ENCODE measurements around the gene HELZ2. TPM values are rescaled to one million over a fixed set of nuclear protein-coding genes. Genes with fewer than 3 reads are reported as not detected.

Gene HELZ2
- total and polyA plus RNA-seq, 2 of the 4 experiments (the other 2 are of a cell fraction) = 4.7 to 10.6 TPM

GRCh38 chr20:63564036-63564810 lies 9.8 kb downstream of the HELZ2 start:
- no peak overlapping the region for H3K27ac ChIP-seq (ENCODE audit: insufficient read depth, low read length)
- no peak for TF ChIP-seq MXI1 (IDR thresholded peaks at IDR 0.05; ENCODE audit: borderline replicate concordance, low read depth, low read length)
- TF ChIP-seq MAFK (IDR thresholded peaks at IDR 0.05; ENCODE audit: low read depth, low read length) = no peak
- H3K9me1 ChIP-seq (ENCODE audit: insufficient read depth, low read length) = no peaks in the 10 kb centered on the region
- H3K56ac ChIP-seq (ENCODE audit: extremely low read depth, insufficient read depth, low read length) = no peak overlapping the region
- no peaks in the 10 kb centered on the region for H3K9me3 ChIP-seq (ENCODE audit: control insufficient read depth, insufficient read depth, low read length)
- H4K91ac ChIP-seq (ENCODE audit: insufficient read depth, low read depth, low read length) = no peak overlapping the region
- H2AFZ ChIP-seq (replicated peaks; ENCODE audit: low read length, poor library complexity) = no peak overlapping the region
- H2BK120ac ChIP-seq (ENCODE audit: low read depth, low read length) = no peak overlapping the region
- in situ Hi-C loops (cut with MboI; ENCODE audit: low sequenced_read_pairs) (no loop called here), dilution Hi-C loops (cut with HindIII; ENCODE audit: low sequenced_read_pairs, unreplicated experiment) (no loop called here), intact Hi-C loops (cut with micrococcal nuclease) (no loop called here)
- no peak overlapping the region for H2BK15ac ChIP-seq (ENCODE audit: low read depth, low read length)
- no peak overlapping the region for H2AK9ac ChIP-seq (replicated peaks; ENCODE audit: low read depth, low read length, poor library complexity)
- no peak for DNase-seq
- H3K4me1 ChIP-seq (ENCODE audit: control insufficient read depth, insufficient read depth, low read length) = no peaks in the 10 kb centered on the region
- H3K27me3 ChIP-seq (ENCODE audit: control insufficient read depth, insufficient read depth, low read length) = no peaks in the 10 kb centered on the region
- no TSS peak for BruUV-seq (replicated peaks)
- peaks cover 65% of the 10 kb centered on the region for H3K36me3 ChIP-seq (ENCODE audit: control insufficient read depth, insufficient read depth, low read length)
- no peak overlapping the region for H3K23ac ChIP-seq (ENCODE audit: low read depth, low read length)
- no peak overlapping the region for H3K9ac ChIP-seq (ENCODE audit: low read depth, low read length)
- no peak overlapping the region for H2BK20ac ChIP-seq (ENCODE audit: low read depth, low read length)
- H4K8ac ChIP-seq (ENCODE audit: low read depth in 2 of 2, low read length in 2 of 2) = no peak overlapping the region
- H3K18ac ChIP-seq (ENCODE audit: low read depth, low read length) = no peak overlapping the region
- H3K4ac ChIP-seq (ENCODE audit: low read depth, low read length) = no peak overlapping the region
- no peaks in the 10 kb centered on the region for H4K20me1 ChIP-seq (ENCODE audit: insufficient read depth, low read length)
- H3K4me2 ChIP-seq (ENCODE audit: low read depth, low read length) = no peak overlapping the region
- no peak overlapping the region for H2BK5ac ChIP-seq (ENCODE audit: low read depth, low read length, poor library complexity, severe bottlenecking)
- no peak overlapping the region for H4K5ac ChIP-seq (ENCODE audit: low read depth, low read length)
- no peak for ATAC-seq (ENCODE audit: low read depth)
- WGBS, 2 experiments (ENCODE audit: extremely low coverage in 2 of 2, insufficient read length in 1 of 2) = 95% methylated on average over 48 of the region's 62 CpGs; no CpG with 5 or more reads in 1 of the 2 experiments
- no peaks in the 10 kb centered on the region for H3K79me1 ChIP-seq (ENCODE audit: low read depth in 1 of 2, low read length in 2 of 2)
- CTCF ChIA-PET = no interaction called here
- H3K4me3 ChIP-seq (ENCODE audit: insufficient read depth, low read depth, low read length) = no peak overlapping the region
- no peak overlapping the region for H2AK5ac ChIP-seq (ENCODE audit: low read depth, low read length)
- POLR2A ChIA-PET (ENCODE audit: unreplicated experiment) = interaction anchor here (0.6 kb wide), 1 partner anchor 133 kb away, joined by 4 read pairs; no protein-coding TSS in a partner anchor
- no peak overlapping the region for H3K14ac ChIP-seq (replicated peaks; ENCODE audit: low read depth, low read length)
